ENCODE data around the gene PTPRH.
A peak's percentile ranks its signal among the peaks of the same experiment; 100 is the strongest.

Gene PTPRH

GRCh38 chr19:55208880-55209692 is at the start of gene PTPRH:
PTPRH (minus strand) TSS chr19:55209501; CDS start chr19:55209433, 68 bp downstream.
- TF ChIP-seq ZNF274 (IDR thresholded peaks at IDR 0.05; ENCODE audit: low read depth, low read length), result no peak
- H3K4me3 ChIP-seq (ENCODE audit: low read length), result no peak within 1 kb of the TSS

- no peak for TF ChIP-seq ZNF274 (IDR thresholded peaks at IDR 0.05; ENCODE audit: low read depth, low read length)
- peak overlapping the region; percentile 92 for H3K4me3 ChIP-seq (ENCODE audit: low read length)
Observed at GRCh38 chr19:55258476-55258827, 49.2 kb upstream of the PTPRH start.

GRCh38 chr19:55257461-55258420 is 48.4 kb upstream of the PTPRH start:
- no peak for TF ChIP-seq ZNF274 (IDR thresholded peaks at IDR 0.05; ENCODE audit: low read depth, low read length)
- H3K4me3 ChIP-seq (ENCODE audit: low read length), result peak overlapping the region; percentile 92

- TF ChIP-seq ZNF274 (IDR thresholded peaks at IDR 0.05; ENCODE audit: low read depth, low read length), result no peak
- H3K4me3 ChIP-seq (ENCODE audit: low read length), result peak overlapping the region; percentile 92
Observed at GRCh38 chr19:55256562-55257460, 47.5 kb upstream of the PTPRH start.

- TF ChIP-seq ZNF274 (IDR thresholded peaks at IDR 0.05; ENCODE audit: low read depth, low read length), result no peak
- peak overlapping the region; percentile 92; the same call in 1 of the 2 replicates for H3K4me3 ChIP-seq (ENCODE audit: low read length)
Observed at GRCh38 chr19:55255618-55256423, 46.5 kb upstream of the PTPRH start.

- TF ChIP-seq ZNF274 (IDR thresholded peaks at IDR 0.05; ENCODE audit: low read depth, low read length), result no peak
- H3K4me3 ChIP-seq (ENCODE audit: low read length), result peak overlapping the region; percentile 92; the same call in 1 of the 2 replicates
Observed at GRCh38 chr19:55254625-55254977, 45.3 kb upstream of the PTPRH start.

- peak overlapping the region; percentile 92; the same call in 1 of the 2 replicates for H3K4me3 ChIP-seq (ENCODE audit: low read length)
- TF ChIP-seq ZNF274 (IDR thresholded peaks at IDR 0.05; ENCODE audit: low read depth, low read length), result no peak
Observed at GRCh38 chr19:55253842-55254624, 44.7 kb upstream of the PTPRH start.

GRCh38 chr19:55252760-55253663 is 43.7 kb upstream of the PTPRH start:
- no peak for TF ChIP-seq ZNF274 (IDR thresholded peaks at IDR 0.05; ENCODE audit: low read depth, low read length)
- peak overlapping the region; percentile 92; the same call in 1 of the 2 replicates for H3K4me3 ChIP-seq (ENCODE audit: low read length)

GRCh38 chr19:55251341-55252081 is 42.2 kb upstream of the PTPRH start:
- no peak for TF ChIP-seq ZNF274 (IDR thresholded peaks at IDR 0.05; ENCODE audit: low read depth, low read length)
- H3K4me3 ChIP-seq (ENCODE audit: low read length), result peak overlapping the region; percentile 30; the same call in 1 of the 2 replicates

- no peak for TF ChIP-seq ZNF274 (IDR thresholded peaks at IDR 0.05; ENCODE audit: low read depth, low read length)
- no peak overlapping the region for H3K4me3 ChIP-seq (ENCODE audit: low read length)
Observed at GRCh38 chr19:55250262-55251036, 41.1 kb upstream of the PTPRH start.
